A673 (cell line): Measurements from ENCODE around the gene CLTCL1. TPM values are rescaled to one million over a fixed set of nuclear protein-coding genes. Genes with fewer than 3 reads are reported as not detected.

Experiments used
- BruUV-seq: library from RNA; stranded (reverse); fragments of 400-500 nt; replicated peaks from 2 replicates; lab custom pipeline; 2021; lab: Mats Ljungman, UMichigan
- CTCF ChIA-PET: fragments of 300-600 bp; sonication (Branson Sonifier 250); formaldehyde crosslinking; loops from one replicate; lab custom pipeline; 2022; ENCODE audit warnings: antibody characterized with exemption; lab: Charles Lee
- POLR2A ChIA-PET: fragments of 300-600 bp; sonication (Branson Sonifier 250); formaldehyde crosslinking; loops from one replicate; lab custom pipeline; 2022; ENCODE audit warnings: antibody characterized with exemption; ENCODE audit not compliant: low non-redundant PET; lab: Charles Lee
- DNase-seq: peaks from one replicate; pipeline ENCODE4 v3.0.0-alpha.2; 2015; ENCODE audit warnings: low spot score
- H3K27ac ChIP-seq: fragments of 200-600 bp; sonication (generic); 2 replicates; pipeline ENCODE4 v1.5.1; 2016; ENCODE audit warnings: mixed run types, low read depth, mild to moderate bottlenecking, mixed read lengths, antibody characterized with exemption, low read length; ENCODE audit not compliant: poor library complexity, severe bottlenecking
- H3K27me3 ChIP-seq: fragments of 200-600 bp; sonication (generic); replicated peaks from 2 replicates; pipeline ENCODE4 v1.6.1; 2017; ENCODE audit warnings: mixed run types, low read depth, mild to moderate bottlenecking, mixed read lengths, antibody characterized with exemption, low read length; ENCODE audit not compliant: insufficient read depth, poor library complexity
- H3K36me3 ChIP-seq: fragments of 200-600 bp; sonication (generic); 2 replicates; pipeline ENCODE4 v1.6.1; 2016; ENCODE audit warnings: mixed run types, mild to moderate bottlenecking, mixed read lengths, antibody characterized with exemption, low read length; ENCODE audit not compliant: insufficient read depth, poor library complexity, severe bottlenecking
- H3K4me1 ChIP-seq: fragments of 200-600 bp; sonication (generic); 2 replicates; pipeline ENCODE4 v1.6.1; 2017; ENCODE audit warnings: mixed run types, mild to moderate bottlenecking, mixed read lengths, antibody characterized with exemption, low read length; ENCODE audit not compliant: insufficient read depth, poor library complexity, severe bottlenecking
- H3K4me3 ChIP-seq: fragments of 200-600 bp; sonication (generic); 2 replicates; pipeline ENCODE4 v1.5.1; 2016; ENCODE audit warnings: low read depth, mixed run types, mild to moderate bottlenecking, mixed read lengths, low read length; ENCODE audit not compliant: poor library complexity, severe bottlenecking
- H3K9me3 ChIP-seq: fragments of 200-600 bp; sonication (generic); 2 replicates; pipeline ENCODE4 v1.6.1; 2016; ENCODE audit warnings: mixed run types, low read depth, mild to moderate bottlenecking, mixed read lengths, antibody characterized with exemption, low read length; ENCODE audit not compliant: poor library complexity, severe bottlenecking
- CTCF ChIP-seq: fragments of 300-800, 200-600 bp; sonication (generic); conservative IDR thresholded peaks from 2 replicates; pipeline ENCODE4 v1.5.1; 2017; ENCODE audit warnings: low read depth, mild to moderate bottlenecking, antibody characterized with exemption, low read length, moderate library complexity, mixed read lengths
- EZH2 ChIP-seq: fragments of 200-600 bp; sonication (generic); IDR thresholded peaks from 2 replicates; pipeline ENCODE4 v1.6.1; 2017; ENCODE audit warnings: borderline replicate concordance, low read depth, mild to moderate bottlenecking, mixed read lengths, antibody characterized with exemption, low read length; ENCODE audit not compliant: poor library complexity, severe bottlenecking
- intact Hi-C: fragments of 100-400 bp; cut with micrococcal nuclease; formaldehyde crosslinking; loops from one replicate; pipeline ENCODE4 v1.10.0; 2022; ENCODE audit not compliant: unreplicated experiment
- total RNA-seq: library from RNA; stranded (reverse); gene quantifications from 2 replicates; pipeline ENCODE4 v1.2.3, GENCODE V29; 2021

The CLTCL1 gene
- total RNA-seq, 1 experiment from 2014 or later, result 7.5 TPM

DNA sequence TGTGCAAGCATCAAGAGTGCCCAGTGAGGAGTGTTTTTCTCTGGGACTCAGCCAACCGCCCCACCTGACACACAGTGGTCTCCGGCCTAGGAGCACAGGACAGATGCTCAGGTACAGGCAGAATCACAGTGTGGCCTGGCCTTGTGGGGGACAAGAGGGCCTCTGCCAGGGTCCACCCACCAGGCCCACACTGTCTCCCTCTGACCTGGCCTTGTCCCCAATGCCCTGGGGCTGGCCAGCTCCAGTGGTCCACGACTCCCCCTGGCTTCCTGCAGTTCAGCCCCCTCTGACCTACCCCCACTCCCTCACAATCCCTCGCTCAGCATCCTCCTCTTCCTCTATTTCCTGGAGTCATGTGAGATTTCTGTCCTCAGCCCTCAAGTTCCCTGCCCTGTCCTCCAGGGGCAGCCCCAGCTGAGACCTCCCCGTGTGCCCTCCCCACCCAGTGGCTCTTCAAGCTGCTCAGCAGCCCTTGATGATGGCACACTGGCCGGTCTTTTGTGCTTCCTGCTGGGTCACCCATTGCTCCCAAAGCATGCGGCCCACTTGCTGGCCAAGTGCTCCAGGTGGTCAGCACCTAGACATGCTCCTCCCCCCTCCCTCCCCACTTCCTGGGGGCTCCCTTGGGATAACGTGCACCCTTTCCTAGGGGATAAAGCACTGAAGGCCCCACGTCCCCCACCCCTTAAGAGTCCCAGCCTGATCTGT is 158.7 kb downstream of the CLTCL1 start:
- CTCF ChIA-PET, result no interaction called here
- intact Hi-C loops, result no loop called here
- Histone ChIP-seq H3K4me3 (no peak overlapping the region), H3K27me3 (no peaks in the 10 kb centered on the region), H3K9me3 (no peaks in the 10 kb centered on the region), H3K4me1 (no peaks in the 10 kb centered on the region), H3K27ac (no peak overlapping the region), H3K36me3 (peaks cover 3% of the 10 kb centered on the region)
- POLR2A ChIA-PET, result no interaction called here
- TF ChIP-seq EZH2, result no peak
- TF ChIP-seq CTCF, result no peak
- no peak for DNase-seq
- BruUV-seq, result no TSS peak

- CTCF ChIA-PET, result no interaction called here
These were observed 159.4 kb downstream of the CLTCL1 start for GRCh38 chr22:19132153-19132552.

GRCh38 chr22:19131685-19132015 is 159.9 kb downstream of the CLTCL1 start:
- ChIA-PET POLR2A (no interaction called here), CTCF (no interaction called here)
- intact Hi-C loops, result no loop called here
- TF ChIP-seq EZH2 (no peak), CTCF (no peak)
- no TSS peak for BruUV-seq
- no peaks in the 10 kb centered on the region for H3K9me3 ChIP-seq
- no peak overlapping the region for H3K27ac ChIP-seq
- H3K4me3 ChIP-seq, result no peak overlapping the region
- H3K4me1 ChIP-seq, result no peaks in the 10 kb centered on the region
- DNase-seq, result no peak
- H3K27me3 ChIP-seq, result no peaks in the 10 kb centered on the region
- peaks cover 3% of the 10 kb centered on the region for H3K36me3 ChIP-seq

More at GRCh38 chr22:19132153-19132552, 159.4 kb downstream of the CLTCL1 start:
- POLR2A ChIA-PET, result no interaction called here
- H3K4me1 ChIP-seq, result no peaks in the 10 kb centered on the region
- no peak overlapping the region for H3K27ac ChIP-seq
- TF ChIP-seq CTCF (no peak), EZH2 (no peak)
- peaks cover 3% of the 10 kb centered on the region for H3K36me3 ChIP-seq
- no peak overlapping the region for H3K4me3 ChIP-seq
- DNase-seq, result no peak
- H3K27me3 ChIP-seq, result no peaks in the 10 kb centered on the region
- BruUV-seq, result no TSS peak
- intact Hi-C loops, result no loop called here
- no peaks in the 10 kb centered on the region for H3K9me3 ChIP-seq
